GM23338 (cell line): ENCODE results near the gene PTPRE. TPM values are rescaled to one million over a fixed set of nuclear protein-coding genes. Genes with fewer than 3 reads are reported as not detected.

Experiments
- CREB1 ChIP-seq: fragments of 250-450 bp; sonication (Bioruptor Pico); IDR thresholded peaks from 2 replicates; pipeline ENCODE4 v1.5.0; 2020; ENCODE audit warnings: low read depth, mild to moderate bottlenecking, moderate library complexity
- CTCF ChIP-seq, 2 experiments: fragments of 200-600 bp in 1 of 2; sonication (generic) in 1 of 2; conservative IDR thresholded peaks; 2 replicates each; pipeline versions ENCODE4 v1.5.1 to v1.6.1; 2016 to 2017; ENCODE audit warnings: antibody characterized with exemption in 2 of 2, low read depth in 2 of 2, mild to moderate bottlenecking in 2 of 2, moderate library complexity in 1 of 2
- ETS1 ChIP-seq: IDR thresholded peaks from 2 replicates; pipeline ENCODE4 v1.6.1; 2016; ENCODE audit warnings: antibody characterized with exemption
- EZH2 ChIP-seq: fragments of 200-600 bp; sonication (generic); IDR thresholded peaks from one replicate; pipeline ENCODE4 v1.8.0; 2017; ENCODE audit warnings: antibody characterized with exemption, mild to moderate bottlenecking, low read depth; ENCODE audit not compliant: unreplicated experiment
- EZH2phosphoT487 ChIP-seq: fragments of 200-600 bp; sonication (generic); IDR thresholded peaks from one replicate; pipeline ENCODE4 v1.8.1; 2018; ENCODE audit warnings: antibody characterized with exemption; ENCODE audit not compliant: unreplicated experiment
- JUNB ChIP-seq: IDR thresholded peaks from one replicate; pipeline ENCODE4 v1.6.1; 2016; ENCODE audit warnings: antibody characterized with exemption; ENCODE audit not compliant: unreplicated experiment
- NANOG ChIP-seq: IDR thresholded peaks from 2 replicates; pipeline ENCODE4 v1.6.1; 2016; ENCODE audit warnings: antibody characterized with exemption, borderline replicate concordance
- POLR2AphosphoS5 ChIP-seq: IDR thresholded peaks from 2 replicates; pipeline ENCODE4 v1.6.1; 2016; ENCODE audit warnings: antibody characterized with exemption, low read depth
- STAT1 ChIP-seq: IDR thresholded peaks from one replicate; pipeline ENCODE4 v1.6.1; 2016; ENCODE audit warnings: antibody characterized with exemption; ENCODE audit not compliant: unreplicated experiment
- ZNF114 ChIP-seq: fragments of 250-450 bp; sonication (Bioruptor Pico); IDR thresholded peaks from 2 replicates; pipeline ENCODE4 v1.5.0; 2020; ENCODE audit warnings: mild to moderate bottlenecking, moderate library complexity
- ZNF462 ChIP-seq: fragments of 250-450 bp; sonication (Bioruptor Pico); IDR thresholded peaks from 2 replicates; pipeline ENCODE4 v1.5.0; 2020; ENCODE audit warnings: mild to moderate bottlenecking, moderate library complexity
- polyA plus RNA-seq: library from polyadenylated mRNA; unstranded; fragments of >200 nt; fragmentation: Nextera tagmentation; extraction: Ambion mirVana; gene quantifications from 2 replicates; pipeline ENCODE4 v1.2.1, GENCODE V29; 2016
- total RNA-seq: library from RNA; depleted of rRNA; stranded (reverse); fragments of >200 nt; shearing (Covaris generic); gene quantifications from 2 replicates; pipeline ENCODE4 v1.2.3, GENCODE V29; 2014

Gene PTPRE
- total and polyA plus RNA-seq, 2 experiments from 2014 or later: 0.34 to 0.42 TPM

DNA sequence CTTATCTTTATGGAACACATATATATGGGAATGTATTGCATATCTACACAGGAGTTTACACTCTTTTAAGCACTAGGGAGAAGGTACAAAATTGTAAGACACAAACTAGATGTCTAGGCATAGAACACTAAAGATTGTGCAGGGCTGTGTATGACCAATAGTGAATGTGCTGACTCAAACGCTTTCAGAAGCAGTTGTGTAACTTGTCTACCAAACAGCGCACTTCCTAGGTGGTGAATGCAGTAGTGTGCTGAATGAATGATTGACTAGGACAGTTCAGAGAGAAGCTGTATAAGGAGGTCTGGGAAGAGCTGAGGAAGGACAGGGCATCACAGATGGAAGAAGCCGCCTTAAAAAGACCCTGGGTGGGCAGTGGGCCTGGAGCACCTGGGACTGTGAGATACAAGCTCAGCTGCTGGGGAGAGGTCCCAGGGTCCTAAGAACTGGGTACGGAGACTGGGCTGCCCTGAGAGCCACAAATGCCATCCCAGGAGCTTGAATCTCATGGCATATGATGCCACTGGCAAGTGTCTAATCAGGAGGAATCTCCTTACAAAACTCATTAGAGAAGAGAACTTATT is 28.3 kb upstream of the PTPRE start (continued):
- TF ChIP-seq ZNF462 (CRISPR knock-in tag) (no peak), EZH2 (no peak), STAT1 (no peak), EZH2phosphoT487 (no peak), JUNB (no peak), CTCF (conservative IDR thresholded peaks at IDR 0.05; ENCODE audit: low read depth in 2 of 2) (no peak), ZNF114 (CRISPR knock-in tag) (no peak), POLR2AphosphoS5 (no peak), NANOG (no peak), ETS1 (no peak), CREB1 (no peak)
